Parathyroid adenoma (tissue), 2 donors: Measurements from ENCODE around the gene KRTAP5-9.
"Not testable (repeated sequence)": the region's sequence is repeated elsewhere in the genome, so short reads cannot be mapped to it uniquely, and the experiment has no call there.

ENCODE experiments used
- H2AFZ ChIP-seq: fragments of 300-600 bp; sonication (generic); one replicate; pipeline ENCODE4 v1.7.0; 2017; ENCODE audit warnings: antibody characterized with exemption, mild to moderate bottlenecking
- H3K27ac ChIP-seq: fragments of 300-600 bp; sonication (generic); one replicate; pipeline ENCODE4 v1.7.0; 2017
- H3K27me3 ChIP-seq: fragments of 300-600 bp; sonication (generic); one replicate; pipeline ENCODE4 v1.7.0; 2017; ENCODE audit warnings: low read length; ENCODE audit not compliant: control insufficient read depth, insufficient read depth
- H3K36me3 ChIP-seq: fragments of 300-600 bp; sonication (generic); one replicate; pipeline ENCODE4 v1.7.0; 2017; ENCODE audit warnings: low read length; ENCODE audit not compliant: control insufficient read depth, insufficient read depth
- H3K4me1 ChIP-seq: fragments of 300-600 bp; sonication (generic); one replicate; pipeline ENCODE4 v1.7.0; 2017; ENCODE audit warnings: control low read depth
- H3K4me2 ChIP-seq: fragments of 300-600 bp; sonication (generic); one replicate; pipeline ENCODE4 v1.7.0; 2017; ENCODE audit warnings: low read length
- H3K4me3 ChIP-seq: fragments of 300-600 bp; sonication (generic); one replicate; pipeline ENCODE4 v1.7.0; 2017; ENCODE audit warnings: low read depth, low read length
- H3K79me2 ChIP-seq: fragments of 300-600 bp; sonication (generic); one replicate; pipeline ENCODE4 v1.7.0; 2017; ENCODE audit warnings: control low read depth
- H3K9ac ChIP-seq: fragments of 300-600 bp; sonication (generic); one replicate; pipeline ENCODE4 v1.7.0; 2017; ENCODE audit warnings: mild to moderate bottlenecking
- H3K9me3 ChIP-seq: fragments of 300-600 bp; sonication (generic); one replicate; pipeline ENCODE4 v1.7.0; 2017; ENCODE audit warnings: low read length; ENCODE audit not compliant: control insufficient read depth
- TF ChIP-seq, protein P1 (sequence below): fragments of 300-600 bp; sonication (generic); IDR thresholded peaks from one replicate; pipeline ENCODE4 v1.7.0; 2017; ENCODE audit warnings: antibody characterized with exemption, mild to moderate bottlenecking
- donor health status: primary hyperparathyroidism.

The KRTAP5-9 gene

DNA sequence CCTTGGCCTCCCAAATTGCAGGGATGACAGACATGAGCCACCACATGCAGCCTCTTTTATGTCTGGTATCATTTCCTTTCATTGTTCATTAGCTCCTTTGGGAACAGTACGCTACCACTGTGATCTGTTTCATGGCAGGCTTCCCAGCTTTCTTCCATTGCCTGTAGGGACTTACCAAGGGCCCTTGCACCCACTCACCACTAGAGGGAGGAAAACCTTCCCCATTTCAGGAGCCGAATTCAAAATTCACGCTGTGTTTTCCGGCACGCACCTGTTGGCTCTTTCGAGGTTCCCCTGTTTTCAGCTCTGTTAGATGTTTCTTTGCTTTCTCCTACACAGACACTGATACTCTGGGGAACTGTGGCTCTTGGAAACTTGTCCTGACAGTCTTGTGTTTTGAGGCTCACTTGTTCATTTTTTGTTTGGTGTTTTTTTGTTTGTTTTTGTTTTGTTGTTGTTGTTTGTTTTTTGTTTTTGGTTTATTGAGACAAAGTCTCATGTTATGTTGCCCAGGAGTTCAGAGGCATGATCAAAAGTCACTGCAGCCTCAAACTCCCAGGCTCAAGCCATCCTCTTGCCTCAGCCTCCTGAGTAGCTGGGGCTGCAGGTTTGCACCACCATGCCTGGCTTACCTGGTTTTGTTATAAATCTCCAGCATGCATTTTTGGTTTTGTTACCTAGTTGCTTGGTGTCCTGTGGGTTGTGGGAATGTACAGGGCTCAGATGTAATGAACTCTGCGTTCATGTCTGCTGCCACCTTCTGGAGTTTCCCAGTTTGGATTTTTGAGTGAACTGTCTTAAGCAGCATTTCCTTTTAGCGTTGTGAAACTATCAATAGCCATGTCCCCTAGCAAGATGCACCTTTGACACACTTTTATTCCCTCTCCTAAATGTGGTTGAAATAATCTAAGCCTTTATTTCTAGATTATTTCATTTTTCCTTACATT is 32.1 kb downstream of the KRTAP5-9 start:
- H3K4me1 ChIP-seq: no peaks in the 10 kb centered on the region
- no peak overlapping the region for H3K4me2 ChIP-seq
- no peaks in the 10 kb centered on the region for H3K79me2 ChIP-seq
- no peaks in the 10 kb centered on the region for H3K9me3 ChIP-seq
- H3K36me3 ChIP-seq: no peaks in the 10 kb centered on the region
- no peak overlapping the region for H3K9ac ChIP-seq
- TF ChIP-seq, protein P1, sequence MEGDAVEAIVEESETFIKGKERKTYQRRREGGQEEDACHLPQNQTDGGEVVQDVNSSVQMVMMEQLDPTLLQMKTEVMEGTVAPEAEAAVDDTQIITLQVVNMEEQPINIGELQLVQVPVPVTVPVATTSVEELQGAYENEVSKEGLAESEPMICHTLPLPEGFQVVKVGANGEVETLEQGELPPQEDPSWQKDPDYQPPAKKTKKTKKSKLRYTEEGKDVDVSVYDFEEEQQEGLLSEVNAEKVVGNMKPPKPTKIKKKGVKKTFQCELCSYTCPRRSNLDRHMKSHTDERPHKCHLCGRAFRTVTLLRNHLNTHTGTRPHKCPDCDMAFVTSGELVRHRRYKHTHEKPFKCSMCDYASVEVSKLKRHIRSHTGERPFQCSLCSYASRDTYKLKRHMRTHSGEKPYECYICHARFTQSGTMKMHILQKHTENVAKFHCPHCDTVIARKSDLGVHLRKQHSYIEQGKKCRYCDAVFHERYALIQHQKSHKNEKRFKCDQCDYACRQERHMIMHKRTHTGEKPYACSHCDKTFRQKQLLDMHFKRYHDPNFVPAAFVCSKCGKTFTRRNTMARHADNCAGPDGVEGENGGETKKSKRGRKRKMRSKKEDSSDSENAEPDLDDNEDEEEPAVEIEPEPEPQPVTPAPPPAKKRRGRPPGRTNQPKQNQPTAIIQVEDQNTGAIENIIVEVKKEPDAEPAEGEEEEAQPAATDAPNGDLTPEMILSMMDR: peak; percentile 42
- H3K27ac ChIP-seq: no peak overlapping the region
- H3K27me3 ChIP-seq: no peaks in the 10 kb centered on the region
- H2AFZ ChIP-seq: no peak overlapping the region
- no peak overlapping the region for H3K4me3 ChIP-seq

- H3K79me2 ChIP-seq: no peaks in the 10 kb centered on the region
- H2AFZ ChIP-seq: no peak overlapping the region
- no peaks in the 10 kb centered on the region for H3K27me3 ChIP-seq
- no peaks in the 10 kb centered on the region for H3K9me3 ChIP-seq
- no peak overlapping the region for H3K4me2 ChIP-seq
- no peaks in the 10 kb centered on the region for H3K4me1 ChIP-seq
- no peak overlapping the region for H3K9ac ChIP-seq
- H3K27ac ChIP-seq: no peak overlapping the region
- no peaks in the 10 kb centered on the region for H3K36me3 ChIP-seq
- H3K4me3 ChIP-seq: no peak overlapping the region
- TF ChIP-seq, protein P1: no peak
These were observed 33.6 kb downstream of the KRTAP5-9 start for GRCh38 chr11:71581826-71582225.

DNA sequence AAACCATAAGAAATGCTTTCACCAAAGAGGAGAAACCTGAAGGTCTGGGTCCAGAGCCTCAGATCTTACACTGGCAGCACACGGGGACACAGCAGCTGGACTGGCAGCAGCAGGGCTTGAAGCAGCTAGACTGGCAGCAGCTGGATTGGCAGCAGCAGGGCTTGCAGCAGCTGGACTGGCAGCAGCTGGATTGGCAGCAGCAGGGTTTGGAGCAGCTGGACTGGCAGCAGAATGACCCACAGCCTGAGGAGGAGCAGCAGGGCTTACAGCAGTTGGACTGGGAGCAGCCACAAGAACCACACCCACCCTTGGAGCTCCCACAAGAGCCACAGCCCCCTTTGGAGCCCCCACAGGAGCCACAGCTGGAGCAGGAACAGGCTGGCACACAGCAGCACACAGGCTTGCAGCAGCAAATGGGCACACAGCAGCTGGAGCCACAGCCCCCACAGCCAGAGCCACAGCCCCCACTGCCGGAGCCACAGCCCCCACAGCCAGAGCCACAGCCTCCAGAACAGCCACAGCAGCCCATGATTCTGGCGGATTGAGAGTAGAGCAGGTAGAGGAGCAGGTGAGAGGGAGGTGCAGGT is 34.2 kb downstream of the KRTAP5-9 start, which contains the start of gene KRTAP5-11:
TSS of gene KRTAP5-11 (minus strand) at position 567 of the 587 bp plus-strand sequence. CDS start at position 529, 38 bp downstream.
- no peak within 1 kb of the TSS for H3K27ac ChIP-seq

DNA sequence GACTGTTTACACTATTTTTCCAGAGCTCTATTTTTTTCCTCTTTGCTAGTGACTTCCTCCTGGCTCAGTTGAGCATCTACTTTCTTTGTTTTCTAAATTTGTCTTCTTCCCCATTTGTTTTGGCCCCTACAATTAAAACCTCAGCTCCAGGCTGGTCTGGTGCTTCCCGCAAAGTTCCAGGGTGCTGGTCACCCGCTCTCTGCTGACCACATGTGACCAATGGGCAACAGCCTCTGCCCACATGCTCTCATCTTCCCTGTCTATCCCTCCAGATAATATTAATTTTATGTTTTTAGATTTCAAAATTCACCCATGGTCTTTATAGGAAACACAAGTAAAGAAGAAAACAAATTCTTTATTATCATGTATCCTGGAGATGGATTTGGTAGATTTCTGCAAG is 34.7 kb downstream of the KRTAP5-9 start:
- H3K27ac ChIP-seq, H3K27me3 ChIP-seq, H3K4me1 ChIP-seq, H3K4me3 ChIP-seq, H2AFZ ChIP-seq, H3K79me2 ChIP-seq, H3K9ac ChIP-seq, H3K36me3 ChIP-seq, H3K4me2 ChIP-seq, H3K9me3 ChIP-seq: not testable (repeated sequence)

More for the DNA sequence above, 34.2 kb downstream of the KRTAP5-9 start, which contains the start of gene KRTAP5-11:
- H3K9ac ChIP-seq: no peak within 1 kb of the TSS
- H3K79me2 ChIP-seq: no peaks in the 10 kb centered on the region
- TF ChIP-seq, protein P1: no peak
- H3K9me3 ChIP-seq: no peaks in the 10 kb centered on the region
- no peak within 1 kb of the TSS for H3K4me2 ChIP-seq
- no peak within 1 kb of the TSS for H2AFZ ChIP-seq
- H3K27me3 ChIP-seq: no peaks in the 10 kb centered on the region
- H3K36me3 ChIP-seq: no peaks in the 10 kb centered on the region
- H3K4me3 ChIP-seq: no peak within 1 kb of the TSS
- H3K4me1 ChIP-seq: no peaks in the 10 kb centered on the region

- not testable (repeated sequence) for H3K27me3 ChIP-seq, H3K9ac ChIP-seq, H3K4me2 ChIP-seq, H2AFZ ChIP-seq, H3K9me3 ChIP-seq, H3K4me3 ChIP-seq, H3K27ac ChIP-seq, H3K36me3 ChIP-seq, H3K4me1 ChIP-seq, H3K79me2 ChIP-seq
These were observed 37.5 kb downstream of the KRTAP5-9 start for GRCh38 chr11:71585673-71586072.

DNA sequence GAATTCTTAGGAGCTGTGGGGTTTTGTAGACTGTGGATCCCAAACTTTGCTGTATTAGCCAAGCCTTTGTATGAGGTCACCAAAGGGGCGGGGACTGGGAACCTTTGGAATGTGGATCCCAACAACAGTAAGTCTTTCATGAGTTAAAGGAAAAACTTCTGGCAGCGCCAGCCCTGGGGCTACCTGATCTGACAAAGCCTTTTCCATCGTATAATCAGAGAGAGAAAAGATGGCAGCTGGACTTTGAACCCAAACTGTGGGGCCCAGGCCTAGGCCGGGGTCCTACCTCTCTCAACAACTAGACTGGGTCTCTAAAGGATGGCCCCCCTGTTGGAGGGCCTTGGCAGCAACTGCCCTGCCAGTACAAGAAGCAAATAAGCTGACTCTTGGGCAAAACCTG is 40.1 kb downstream of the KRTAP5-9 start:
- not testable (repeated sequence) for H3K79me2 ChIP-seq, H3K27me3 ChIP-seq, H3K4me2 ChIP-seq, H3K9me3 ChIP-seq, H2AFZ ChIP-seq, H3K27ac ChIP-seq, H3K4me1 ChIP-seq, H3K4me3 ChIP-seq, H3K36me3 ChIP-seq, H3K9ac ChIP-seq
